MV-4-11 (cell line): ENCODE data around the gene USP28.
"Not testable (repeated sequence)": the region's sequence is repeated elsewhere in the genome, so short reads cannot be mapped to it uniquely, and the experiment has no call there.

Experiments used
- DNase-seq: peaks from one replicate; lab custom pipeline; 2025; lab: John Stamatoyannopoulos, UW

Gene USP28

GRCh38 chr11:113773416-113774173 is 101.8 kb downstream of the USP28 start, which contains the start of gene ZW10:
TSS of gene ZW10 (minus strand) at chr11:113773692. CDS start at chr11:113773666, 26 bp downstream.
- DNase-seq = peak; percentile 94

DNA sequence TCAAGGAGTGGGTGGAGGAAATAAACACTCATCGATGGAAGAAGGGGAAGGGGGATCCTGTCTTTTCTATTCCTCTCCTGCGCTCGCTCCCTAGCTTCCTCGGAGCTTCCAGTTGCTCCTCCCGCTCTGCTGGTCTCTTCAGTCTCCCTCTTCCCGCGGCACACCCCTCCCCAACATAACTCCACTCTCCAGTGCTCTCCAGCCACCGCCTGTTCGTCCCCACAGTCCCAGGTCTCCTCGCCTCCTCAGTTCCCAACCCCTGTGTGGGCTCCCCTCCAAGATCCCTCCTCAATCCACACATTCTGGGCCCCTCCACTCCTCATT is 102.3 kb downstream of the USP28 start:
- no peak for DNase-seq

DNA sequence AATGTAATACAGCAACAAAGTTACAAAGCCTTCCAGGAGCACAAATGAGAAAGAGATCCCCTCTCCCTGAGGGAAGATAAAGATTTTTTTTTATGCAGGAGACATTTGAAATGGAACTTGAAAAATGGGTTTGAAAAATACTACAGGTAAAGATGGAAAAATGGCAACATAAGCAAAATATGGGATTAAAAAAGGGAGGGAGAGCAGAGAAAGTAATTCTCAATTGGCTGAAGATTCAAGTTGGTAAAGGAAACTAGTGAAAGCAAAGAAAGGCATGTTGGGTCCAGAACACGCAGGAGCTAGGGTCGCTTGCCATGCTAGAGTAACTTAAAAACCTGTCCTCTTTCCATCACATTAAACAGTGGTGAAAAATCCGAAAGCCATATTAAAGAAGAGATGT is 103.4 kb downstream of the USP28 start:
- no peak for DNase-seq

DNA sequence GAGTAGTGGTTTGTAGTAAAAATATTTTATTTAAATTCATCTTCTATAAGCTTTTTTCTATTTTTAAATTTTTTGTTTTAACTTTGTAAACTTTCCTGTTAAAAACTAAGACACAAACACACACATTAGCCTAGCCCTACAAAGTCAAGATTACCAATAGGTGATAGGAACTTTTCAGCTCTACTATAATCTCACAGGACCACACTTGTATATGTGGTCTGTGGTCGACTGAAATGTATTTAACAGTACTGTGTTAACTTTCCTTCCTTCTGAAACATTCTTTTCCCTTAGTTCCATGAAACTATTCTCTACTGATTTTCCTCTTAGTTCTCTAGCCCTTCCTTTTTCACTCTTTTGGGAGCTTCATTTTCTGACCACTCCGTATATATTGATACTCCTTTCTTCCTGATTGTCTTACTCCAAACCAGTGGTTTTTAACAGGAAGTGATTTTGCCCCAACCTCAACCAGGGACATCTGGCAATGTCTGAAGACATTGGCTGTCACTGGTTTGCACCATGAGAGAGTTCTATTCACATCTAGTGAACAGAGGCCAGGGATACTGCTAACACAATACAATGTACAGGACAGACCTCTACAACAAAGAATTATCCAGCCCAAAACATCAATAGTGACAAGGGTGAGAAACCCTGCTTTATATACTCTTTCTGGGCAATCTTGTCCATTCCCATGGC is 110.7 kb downstream of the USP28 start:
- peak; percentile 52 for DNase-seq

DNA sequence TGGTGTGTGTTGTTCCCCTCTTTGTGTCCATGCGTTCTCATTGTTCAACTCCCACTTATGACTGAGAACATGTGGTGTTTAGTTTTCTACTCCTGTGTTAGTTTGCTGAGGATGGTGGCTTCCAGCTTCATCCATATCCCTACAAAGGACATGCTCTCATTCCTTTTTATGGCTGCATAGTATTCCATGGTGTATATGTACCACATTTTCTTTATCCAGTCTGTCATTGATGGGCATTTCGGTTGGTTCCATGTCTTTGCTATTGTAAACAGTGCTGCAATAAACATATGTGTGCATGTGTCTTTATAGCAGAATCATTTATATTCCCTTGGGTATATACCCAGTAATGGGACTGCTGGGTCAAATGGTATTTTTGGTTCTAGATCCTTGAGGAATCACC is 112.3 kb downstream of the USP28 start:
- not testable (repeated sequence) for DNase-seq

- DNase-seq = no peak
These were observed 115.1 kb downstream of the USP28 start for GRCh38 chr11:113760241-113760640.

- no peak for DNase-seq
These were observed 122.4 kb downstream of the USP28 start for GRCh38 chr11:113752932-113753331.
